ENCODE data around the gene MTFR1L. TPM values are rescaled to one million over a fixed set of nuclear protein-coding genes. Genes with fewer than 3 reads are reported as not detected.
A peak's percentile ranks its signal among the peaks of the same experiment; 100 is the strongest.

The MTFR1L gene
- total RNA-seq, 6 experiments from 2014 or later, result 30.8 to 48.9 (median 43.3) TPM

GRCh38 chr1:25810341-25811299 lies 9.1 kb upstream of the MTFR1L start:
- no peaks in the 10 kb centered on the region for H3K27me3 ChIP-seq
- no peak overlapping the region for H3K4me3 ChIP-seq
- WGBS (ENCODE audit: insufficient coverage, low coverage, low lambda C conversion rate, missing lambda C conversion rate), result 37% methylated on average over 8 of the region's 21 CpGs
- H3K4me1 ChIP-seq, result no peaks in the 10 kb centered on the region
- H3K36me3 ChIP-seq, result peaks cover 0 to 7% (median 0%) of the 10 kb centered on the region in 4 donors
- peak; percentile 71 to 74 (median 74) for DNase-seq
- intact Hi-C loops (cut with DNase I), result loop anchor here in 1 of 2 donors (10.0 kb wide), 1 partner anchor 276 kb away; no protein-coding TSS in a partner anchor
- no peaks in the 10 kb centered on the region for H3K9me3 ChIP-seq
- peak; percentile 69 to 83 (median 78) for ATAC-seq
- no peak for TF ChIP-seq POLR2A (IDR thresholded peaks at IDR 0.05)
- peak; percentile 85 to 93 (median 92) for TF ChIP-seq CTCF (IDR thresholded peaks at IDR 0.05)
- H3K27ac ChIP-seq, result no peak overlapping the region

GRCh38 chr1:25811384-25812082 lies 8.2 kb upstream of the MTFR1L start:
- peaks cover 0 to 7% (median 0%) of the 10 kb centered on the region in 4 donors for H3K36me3 ChIP-seq
- no CpG with 5 or more reads among the region's 13 CpGs for WGBS (ENCODE audit: insufficient coverage, low coverage, low lambda C conversion rate, missing lambda C conversion rate)
- H3K27me3 ChIP-seq, result no peaks in the 10 kb centered on the region
- no peaks in the 10 kb centered on the region for H3K4me1 ChIP-seq
- intact Hi-C loops (cut with DNase I), result loop anchor here in 1 of 2 donors (10.0 kb wide), 1 partner anchor 277 kb away; no protein-coding TSS in a partner anchor
- H3K4me3 ChIP-seq, result no peak overlapping the region
- DNase-seq (peak in 1 of 3 donors; percentile 48), ATAC-seq (no peak)
- H3K9me3 ChIP-seq, result no peaks in the 10 kb centered on the region
- no peak for TF ChIP-seq CTCF (IDR thresholded peaks at IDR 0.05)
- no peak for TF ChIP-seq POLR2A (IDR thresholded peaks at IDR 0.05)
- no peak overlapping the region for H3K27ac ChIP-seq

DNA sequence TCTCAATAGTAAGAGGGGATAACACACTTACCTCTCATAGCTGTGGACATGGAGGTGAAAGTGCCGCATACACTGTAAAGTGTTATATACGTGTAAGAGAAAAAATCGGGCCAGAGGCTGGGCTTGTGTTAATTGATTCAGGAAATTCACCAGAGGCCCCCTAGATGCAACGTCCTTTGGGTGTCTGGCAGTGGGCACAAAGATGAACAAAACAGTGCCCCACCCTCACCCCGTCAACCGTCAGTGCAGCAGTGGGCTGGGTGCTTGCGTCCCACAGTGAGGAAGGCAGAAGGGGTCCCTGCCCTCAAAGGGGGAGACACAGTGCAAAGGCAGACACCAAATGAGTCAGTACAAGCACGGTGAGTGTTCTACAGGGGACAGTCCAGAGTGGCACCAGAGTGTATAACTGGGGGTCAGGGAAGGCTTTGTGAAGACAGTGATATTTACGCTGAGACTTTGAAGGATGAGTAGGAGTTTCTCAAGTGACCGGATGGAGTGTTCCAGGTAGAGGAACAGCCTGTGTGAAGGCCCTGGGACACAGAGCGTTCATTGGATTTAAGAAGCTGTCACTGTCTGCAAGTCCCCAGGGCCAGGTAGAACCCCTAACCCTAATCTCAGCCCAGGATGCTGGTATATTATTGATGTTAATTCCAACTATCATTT lies 6.6 kb upstream of the MTFR1L start:
- ATAC-seq, result no peak
- no peak for DNase-seq
- Histone ChIP-seq H3K27me3 (no peaks in the 10 kb centered on the region), H3K9me3 (no peaks in the 10 kb centered on the region), H3K36me3 (peaks cover 0 to 7% (median 0%) of the 10 kb centered on the region in 4 donors), H3K4me3 (no peak overlapping the region), H3K4me1 (peaks cover 0 to 6% (median 2%) of the 10 kb centered on the region in 4 donors), H3K27ac (no peak overlapping the region)
- intact Hi-C loops (cut with DNase I), result loop anchor here in 1 of 2 donors (10.0 kb wide), 1 partner anchor 278 kb away; no protein-coding TSS in a partner anchor
- 74% methylated on average over 7 of the region's 11 CpGs for WGBS (ENCODE audit: insufficient coverage, low coverage, low lambda C conversion rate, missing lambda C conversion rate)
- no peak for TF ChIP-seq CTCF (IDR thresholded peaks at IDR 0.05)
- no peak for TF ChIP-seq POLR2A (IDR thresholded peaks at IDR 0.05)
